Endothelial cell of umbilical vein (primary cell): Measurements from ENCODE around the gene ARHGEF16. TPM values are rescaled to one million over a fixed set of nuclear protein-coding genes. Genes with fewer than 3 reads are reported as not detected.

Experiments
- BruUV-seq: library from RNA; stranded (reverse); fragments of 400-500 nt; replicated peaks from 2 replicates; lab custom pipeline; 2021; lab: Mats Ljungman, UMichigan
- CTCF ChIA-PET: fragments of 300-600, 350-600 bp; sonication (Branson Sonifier 250); formaldehyde crosslinking; loops from one replicate; lab custom pipeline; 2021; ENCODE audit warnings: antibody characterized with exemption, inconsistent platforms; lab: Charles Lee
- POLR2A ChIA-PET: fragments of 300-600, 350-600 bp; sonication (Branson Sonifier 250); formaldehyde crosslinking; loops from one replicate; lab custom pipeline; 2021; ENCODE audit warnings: antibody characterized with exemption, inconsistent platforms; lab: Charles Lee
- DNase-seq: peaks from one replicate; pipeline ENCODE4 v3.0.0-alpha.2; 2011; ENCODE audit warnings: low read depth, low spot score
- FAIRE-seq: peaks from 2 replicates; lab custom pipeline; 2011; peaks lifted over from hg19 to GRCh38; lab: Jason Lieb, UNC
- H2AFZ ChIP-seq: 2 replicates; pipeline ENCODE4 v1.6.0; 2012; ENCODE audit warnings: low read depth, low read length, control low read depth, inconsistent platforms
- H3K27ac ChIP-seq: 2 replicates; pipeline ENCODE4 v1.5.1; 2011; ENCODE audit warnings: low read depth, mild to moderate bottlenecking, control low read depth, low read length, moderate library complexity; ENCODE audit not compliant: insufficient read depth
- H3K27me3 ChIP-seq, 2 experiments: 2 replicates each; pipeline versions ENCODE4 v1.6.0 to v1.6.1; 2011; ENCODE audit warnings: low read length in 2 of 2, mixed read lengths in 1 of 2; ENCODE audit not compliant: control insufficient read depth in 2 of 2, insufficient read depth in 2 of 2
- H3K36me3 ChIP-seq, 2 experiments: 2 replicates in 1 of 2; 3 replicates in 1 of 2; pipeline ENCODE4 v1.5.1; 2011; ENCODE audit warnings: low read length in 2 of 2, mild to moderate bottlenecking in 1 of 2, moderate library complexity in 1 of 2; ENCODE audit not compliant: control insufficient read depth in 2 of 2, insufficient read depth in 2 of 2; ENCODE audit errors: extremely low read depth in 1 of 2
- H3K4me1 ChIP-seq: 3 replicates; pipeline ENCODE4 v1.5.1; 2011; ENCODE audit warnings: mild to moderate bottlenecking, low read length; ENCODE audit not compliant: control insufficient read depth, insufficient read depth; ENCODE audit errors: extremely low read depth
- H3K4me2 ChIP-seq: 2 replicates; pipeline ENCODE4 v1.6.1; 2011; ENCODE audit warnings: low read length, control low read depth, mixed read lengths; ENCODE audit not compliant: insufficient read depth
- H3K4me3 ChIP-seq, 3 experiments: fragments of 200-600 bp in 1 of 3; sonication (generic), shearing (Covaris generic) in 1 of 3; replicated peaks in 1 of 3; 2 replicates each; pipeline ENCODE4 v1.5.1; 2011 to 2016; ENCODE audit warnings: control low read depth in 3 of 3, low read length in 3 of 3, mild to moderate bottlenecking in 2 of 3, inconsistent platforms in 1 of 3, low read depth in 1 of 3, moderate library complexity in 1 of 3; ENCODE audit not compliant: insufficient read depth in 1 of 3
- H3K79me2 ChIP-seq: 2 replicates; pipeline ENCODE4 v1.6.0; 2012; ENCODE audit warnings: low read length, inconsistent platforms; ENCODE audit not compliant: control insufficient read depth, insufficient read depth
- H3K9ac ChIP-seq: replicated peaks from 2 replicates; pipeline ENCODE3; 2011; ENCODE audit warnings: low read length, control low read depth; ENCODE audit not compliant: insufficient read depth; ENCODE audit errors: extremely low read depth
- H3K9me1 ChIP-seq: replicated peaks from 3 replicates; pipeline ENCODE4 v1.6.0; 2011; ENCODE audit warnings: mild to moderate bottlenecking, low read length; ENCODE audit not compliant: control insufficient read depth, insufficient read depth; ENCODE audit errors: extremely low read depth
- H3K9me3 ChIP-seq: replicated peaks from 2 replicates; pipeline ENCODE4 v1.5.1; 2012; ENCODE audit warnings: low read length, inconsistent platforms; ENCODE audit not compliant: control insufficient read depth, insufficient read depth
- H4K20me1 ChIP-seq: replicated peaks from 2 replicates; pipeline ENCODE3; 2011; ENCODE audit warnings: mild to moderate bottlenecking, low read length; ENCODE audit not compliant: control insufficient read depth, insufficient read depth; ENCODE audit errors: extremely low read depth
- CTCF ChIP-seq, 2 donors: IDR thresholded peaks; 1 replicate in 1 of 2; 2 replicates in 1 of 2; pipeline ENCODE4 v1.5.1; 2011; ENCODE audit warnings: low read length in 2 of 2, mild to moderate bottlenecking in 2 of 2, moderate library complexity in 2 of 2, control low read depth in 1 of 2, inconsistent platforms in 1 of 2, low read depth in 1 of 2; ENCODE audit not compliant: insufficient read depth in 1 of 2; ENCODE audit errors: extremely low read depth in 1 of 2
- EZH2 ChIP-seq: IDR thresholded peaks from 2 replicates; pipeline ENCODE4 v1.6.1; 2012; ENCODE audit warnings: borderline replicate concordance, low read depth, mild to moderate bottlenecking, moderate library complexity, low read length, inconsistent platforms; ENCODE audit not compliant: severe bottlenecking
- FOS ChIP-seq: IDR thresholded peaks from 2 replicates; pipeline ENCODE4 v1.6.1; 2011; ENCODE audit warnings: mild to moderate bottlenecking, low read length, moderate library complexity, borderline replicate concordance; ENCODE audit not compliant: insufficient read depth
- GATA2 ChIP-seq: IDR thresholded peaks from 2 replicates; pipeline ENCODE4 v1.7.0; 2011; ENCODE audit warnings: low read depth, mild to moderate bottlenecking, moderate library complexity, mixed read lengths, low read length; ENCODE audit not compliant: insufficient read length, insufficient read depth
- JUN ChIP-seq: IDR thresholded peaks from 2 replicates; pipeline ENCODE4 v1.6.1; 2011; ENCODE audit warnings: borderline replicate concordance, low read depth; ENCODE audit not compliant: insufficient read length, insufficient read depth
- MAX ChIP-seq: IDR thresholded peaks from 2 replicates; pipeline ENCODE4 v1.6.1; 2011; ENCODE audit not compliant: insufficient read depth, insufficient read length
- MYC ChIP-seq: IDR thresholded peaks from one replicate; pipeline ENCODE4 v1.6.1; 2011; ENCODE audit warnings: mild to moderate bottlenecking, low read depth, low read length
- POLR2A ChIP-seq: IDR thresholded peaks from 2 replicates; pipeline ENCODE4 v1.6.1; 2012; ENCODE audit warnings: low read depth, mild to moderate bottlenecking, control low read depth, low read length
- POLR2AphosphoS5 ChIP-seq: IDR thresholded peaks from 2 replicates; pipeline ENCODE4 v1.6.1; 2012; ENCODE audit warnings: low read depth, mild to moderate bottlenecking, control low read depth, low read length, moderate library complexity; ENCODE audit not compliant: insufficient read depth
- dilution Hi-C: fragments of 300-500 bp; cut with MboI; formaldehyde crosslinking; loops from one replicate; pipeline ENCODE4 v1.15.0; 2019; ENCODE audit warnings: low sequenced_read_pairs; ENCODE audit not compliant: extremely low pct_ligation_motif_present
- intact Hi-C: fragments of 100-400 bp; cut with micrococcal nuclease; formaldehyde crosslinking; loops from one replicate; pipeline ENCODE4 v1.10.0; 2022
- polyA plus RNA-seq, 4 experiments: library from polyadenylated mRNA; depleted of rRNA in 3 of 4; stranded (reverse) in 3 of 4; unstranded in 1 of 4; fragments of >200 nt; gene quantifications; 2 replicates each; pipeline versions ENCODE4 v1.2.1 to v1.2.3, GENCODE V29; 2011 to 2012; ENCODE audit warnings: missing spikeins in 1 of 4
- total RNA-seq: library from RNA; stranded (reverse); gene quantifications from 2 replicates; pipeline ENCODE4 v1.2.3, GENCODE V29; 2021

Gene ARHGEF16
- total and polyA plus RNA-seq, 2 donors (not counting 3 experiments of a cell fraction or from before 2014, with no cell fraction given) = 0.52 to 1.3 TPM

GRCh38 chr1:3405974-3406867 lies 48.2 kb upstream of the ARHGEF16 start:
- Histone ChIP-seq H3K4me3 (no peak overlapping the region), H3K36me3 (no peaks in the 10 kb centered on the region), H3K9me1 (no peaks in the 10 kb centered on the region), H3K9ac (no peak overlapping the region), H4K20me1 (no peaks in the 10 kb centered on the region), H3K4me2 (no peak overlapping the region), H3K9me3 (no peaks in the 10 kb centered on the region), H2AFZ (no peak overlapping the region), H3K27ac (no peak overlapping the region), H3K4me1 (no peaks in the 10 kb centered on the region), H3K27me3 (no peaks in the 10 kb centered on the region), H3K79me2 (no peaks in the 10 kb centered on the region)
- intact Hi-C loops = no loop called here
- dilution Hi-C loops = no loop called here
- ChIA-PET POLR2A (no interaction called here), CTCF (no interaction called here)
- no peak for FAIRE-seq
- no peak for DNase-seq
- TF ChIP-seq JUN (no peak), GATA2 (no peak)
- BruUV-seq = no TSS peak

GRCh38 chr1:3407021-3407420 lies 47.4 kb upstream of the ARHGEF16 start:
- Histone ChIP-seq H3K4me1 (no peaks in the 10 kb centered on the region), H3K9me3 (no peaks in the 10 kb centered on the region), H3K27me3 (no peaks in the 10 kb centered on the region), H3K9ac (no peak overlapping the region), H3K36me3 (no peaks in the 10 kb centered on the region), H3K4me3 (no peak overlapping the region), H3K27ac (no peak overlapping the region), H3K9me1 (no peaks in the 10 kb centered on the region), H4K20me1 (no peaks in the 10 kb centered on the region), H2AFZ (no peak overlapping the region), H3K79me2 (no peaks in the 10 kb centered on the region), H3K4me2 (no peak overlapping the region)
- CTCF ChIA-PET = no interaction called here
- POLR2A ChIA-PET = no interaction called here
- FAIRE-seq = no peak
- TF ChIP-seq MYC (no peak), POLR2A (no peak), POLR2AphosphoS5 (no peak), CTCF (IDR thresholded peaks at IDR 0.05; ENCODE audit: extremely low read depth in 1 of 2, insufficient read depth in 1 of 2, low read depth in 1 of 2, low read length in 2 of 2) (no peak), JUN (no peak), EZH2 (no peak), MAX (no peak), FOS (no peak), GATA2 (no peak)
- DNase-seq = no peak
- intact Hi-C loops (no loop called here), dilution Hi-C loops (no loop called here)
- BruUV-seq = no TSS peak
